SKM-1 treated with dmso at 0.1 percent for 144 hours (cell line): ENCODE data around the gene GLS.
A peak's percentile ranks its signal among the peaks of the same experiment; 100 is the strongest.
"Not testable (repeated sequence)": the region's sequence is repeated elsewhere in the genome, so short reads cannot be mapped to it uniquely, and the experiment has no call there.

ENCODE experiments used
- DNase-seq: peaks from one replicate; lab custom pipeline; 2025; ENCODE audit not compliant: unreplicated experiment; lab: John Stamatoyannopoulos, UW

The GLS gene

GRCh38 chr2:190929919-190930318, 49.3 kb downstream of the GLS start:
- no peak for DNase-seq

- DNase-seq: no peak
Measured at GRCh38 chr2:190930411-190930810, 49.8 kb downstream of the GLS start.

- no peak for DNase-seq
Measured at GRCh38 chr2:190932514-190932913, 51.9 kb downstream of the GLS start.

GRCh38 chr2:190933361-190933760, 52.7 kb downstream of the GLS start:
- DNase-seq: no peak

- DNase-seq: no peak
Measured at GRCh38 chr2:190935054-190935453, 54.4 kb downstream of the GLS start.

GRCh38 chr2:190938771-190939335, 58.2 kb downstream of the GLS start:
- DNase-seq: no peak

- no peak for DNase-seq
Measured at GRCh38 chr2:190940454-190940853, 59.8 kb downstream of the GLS start.

GRCh38 chr2:190941571-190941970, 61.0 kb downstream of the GLS start:
- no peak for DNase-seq

GRCh38 chr2:190942697-190943096, 62.1 kb downstream of the GLS start:
- DNase-seq: no peak

GRCh38 chr2:190943706-190944105, 63.1 kb downstream of the GLS start:
- DNase-seq: no peak

- no peak for DNase-seq
Measured at GRCh38 chr2:190947141-190947540, 66.5 kb downstream of the GLS start.

- DNase-seq: peak; percentile 9
Measured at GRCh38 chr2:190947711-190948251, 67.2 kb downstream of the GLS start.

- no peak for DNase-seq
Measured at GRCh38 chr2:190948671-190949070, 68.0 kb downstream of the GLS start.

- DNase-seq: no peak
Measured at GRCh38 chr2:190950566-190950991, 70.0 kb downstream of the GLS start.

- DNase-seq: no peak
Measured at GRCh38 chr2:190953257-190953656, 72.6 kb downstream of the GLS start.

- DNase-seq: no peak
Measured at GRCh38 chr2:190959911-190960788, 79.5 kb downstream of the GLS start.

GRCh38 chr2:190961117-190961516, 80.5 kb downstream of the GLS start:
- not testable (repeated sequence) for DNase-seq

GRCh38 chr2:190961918-190962487, 81.4 kb downstream of the GLS start:
- peak; percentile 19 for DNase-seq

- no peak for DNase-seq
Measured at GRCh38 chr2:190963088-190963487, 82.5 kb downstream of the GLS start.

- no peak for DNase-seq
Measured at GRCh38 chr2:190964170-190964795, 83.7 kb downstream of the GLS start.

GRCh38 chr2:190965580-190966222, 85.1 kb downstream of the GLS start:
- no peak for DNase-seq
